Activated T-helper 1 cell treated with Interleukin-2 at 50 U/mL for 16 hours (primary cell): ENCODE measurements around the gene MAPK11.
A peak's percentile ranks its signal among the peaks of the same experiment; 100 is the strongest.
"Not testable (repeated sequence)": the region's sequence is repeated elsewhere in the genome, so short reads cannot be mapped to it uniquely, and the experiment has no call there.

Experiments
- DNase-seq: peaks from one replicate; pipeline ENCODE4 v3.0.0-alpha.2; 2020; ENCODE audit warnings: low read depth

Gene MAPK11

DNA sequence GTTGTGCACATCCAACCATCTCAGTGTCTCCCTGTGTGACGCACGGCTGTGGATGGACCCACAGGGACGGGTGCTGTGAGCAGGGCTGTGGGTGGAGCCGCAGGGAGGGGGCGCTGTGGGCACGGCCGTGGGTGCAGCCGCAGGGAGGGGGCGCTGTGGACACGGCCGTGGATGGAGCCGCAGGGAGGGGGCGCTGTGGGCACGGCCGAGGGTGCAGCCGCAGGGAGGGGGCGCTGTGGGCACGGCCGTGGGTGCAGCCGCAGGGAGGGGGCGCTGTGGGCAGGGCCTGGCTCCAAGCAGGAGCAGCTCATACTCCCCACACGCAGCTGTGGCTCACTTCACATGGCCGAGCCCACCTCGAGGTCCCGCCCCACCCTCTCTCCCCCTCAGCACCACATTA, 6.0 kb upstream of the MAPK11 start:
- no peak for DNase-seq

DNA sequence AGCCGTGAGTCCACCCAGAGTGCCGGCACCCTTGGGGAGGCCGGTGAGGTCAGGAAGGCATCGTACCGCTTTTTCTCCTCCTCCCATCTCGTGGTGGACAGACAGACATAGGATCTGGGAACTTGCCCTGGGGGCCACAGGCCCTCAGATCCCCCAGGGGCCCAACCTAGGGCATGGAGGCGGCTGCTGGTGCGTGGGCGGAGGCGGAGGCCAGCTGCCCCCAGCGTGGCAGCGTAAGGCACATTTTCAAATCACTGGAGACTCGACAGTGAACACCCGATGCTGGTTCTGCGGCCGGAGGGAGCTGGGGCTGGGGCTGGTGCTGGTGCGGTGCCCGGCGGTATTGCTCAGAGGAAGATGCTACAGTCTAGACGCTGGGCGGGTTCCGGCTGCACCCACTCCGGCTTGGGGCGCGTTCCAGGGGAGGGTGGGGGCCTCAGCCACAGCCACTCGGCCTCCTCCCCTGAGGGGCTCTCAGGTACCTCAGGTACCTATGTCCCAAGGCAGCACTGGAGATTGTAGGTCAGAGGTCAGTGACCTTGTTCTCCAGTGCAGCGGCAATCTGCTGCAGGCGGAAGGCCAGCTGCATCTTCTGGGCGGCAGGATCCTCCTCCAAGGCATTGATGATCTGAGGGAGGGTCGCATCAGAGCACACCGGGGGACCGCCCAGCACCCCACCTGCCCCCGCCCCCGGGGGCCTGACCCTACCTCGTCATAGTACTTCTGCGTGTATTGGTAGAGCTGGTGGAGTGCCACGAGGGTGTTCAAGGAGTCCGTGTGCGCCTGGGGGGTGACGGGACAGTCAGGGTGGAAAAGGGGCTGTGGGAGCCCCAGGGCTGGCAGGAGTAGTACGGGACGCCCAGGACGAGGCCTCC, 5.2 kb upstream of the MAPK11 start:
- no peak for DNase-seq

DNA sequence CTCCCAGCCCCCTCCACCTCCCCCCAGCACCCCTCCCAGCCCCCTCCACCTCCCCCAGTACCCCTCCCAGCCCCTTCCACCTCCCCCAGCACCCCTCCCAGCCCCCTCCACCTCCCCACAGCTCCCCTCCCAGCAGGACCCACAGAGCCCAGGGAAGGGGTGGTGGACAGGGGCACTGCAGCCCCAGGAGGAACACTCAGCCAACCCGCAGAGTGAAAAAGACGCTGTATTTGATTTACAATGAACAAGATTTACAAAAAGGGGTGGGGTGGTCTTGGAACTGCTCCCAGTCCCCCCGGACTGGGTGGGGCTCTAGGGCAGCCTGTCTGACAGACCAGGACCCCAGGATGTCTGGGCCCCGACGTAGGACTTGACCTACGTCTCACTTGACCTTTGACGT, 4.6 kb upstream of the MAPK11 start:
- no peak for DNase-seq

DNA sequence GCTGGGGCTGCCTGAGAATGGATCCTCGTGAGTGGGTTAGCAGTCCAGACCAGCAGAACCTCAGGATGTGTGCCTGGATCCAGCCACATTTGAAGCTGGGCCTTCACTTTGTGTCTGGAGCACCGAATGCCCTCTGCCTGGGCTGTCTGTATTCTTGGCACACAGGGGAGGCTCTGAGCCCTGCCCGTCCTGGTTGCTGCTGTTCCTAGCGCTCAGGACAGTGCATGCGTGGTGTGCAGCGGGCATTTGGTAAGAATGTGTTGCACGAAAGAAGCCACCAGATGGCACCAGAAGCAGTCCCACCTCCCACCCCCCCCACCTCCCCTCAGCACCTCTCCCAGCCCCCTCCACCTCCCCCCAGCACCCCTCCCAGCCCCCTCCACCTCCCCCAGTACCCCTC, 4.1 kb upstream of the MAPK11 start:
- DNase-seq, result no peak

DNA sequence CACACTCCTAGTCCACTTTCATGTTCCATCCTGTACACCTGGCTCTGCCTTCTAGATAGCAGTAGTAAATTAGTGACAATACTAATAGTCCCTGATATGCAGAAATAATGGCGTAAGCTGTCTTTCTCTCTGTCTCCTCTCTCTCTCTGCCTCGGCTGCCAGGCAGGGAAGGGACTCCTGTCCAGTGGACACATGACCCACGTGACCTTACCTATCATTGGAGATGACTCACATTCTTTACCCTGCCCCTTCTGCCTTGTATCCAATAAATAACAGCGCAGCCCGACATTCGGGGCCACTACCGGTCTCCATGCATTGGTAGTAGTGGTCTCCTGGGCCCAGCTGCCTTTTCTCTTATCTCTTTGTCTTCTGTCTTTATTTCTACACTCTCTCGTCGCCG, 3.6 kb upstream of the MAPK11 start:
- DNase-seq, result not testable (repeated sequence)

DNA sequence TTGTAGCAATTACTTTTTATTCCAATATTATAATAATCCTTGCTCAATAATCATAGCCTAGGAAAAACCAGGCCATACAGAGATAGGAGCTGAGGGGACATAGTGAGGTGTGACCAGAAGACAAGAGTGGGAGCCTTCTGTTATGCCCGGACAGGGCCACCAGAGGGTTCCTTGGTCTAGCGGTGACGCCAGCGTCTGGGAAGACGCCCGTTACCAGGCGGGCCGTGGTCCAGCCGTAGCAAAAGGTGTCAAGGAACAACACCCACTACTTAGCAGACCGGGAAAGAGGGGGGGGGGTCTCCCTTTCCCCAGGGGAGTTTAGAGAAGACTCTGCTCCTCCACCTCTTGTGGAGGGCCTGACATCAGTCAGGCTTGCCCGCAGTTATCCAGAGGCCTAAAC, 3.2 kb upstream of the MAPK11 start:
- DNase-seq, result not testable (repeated sequence)

DNA sequence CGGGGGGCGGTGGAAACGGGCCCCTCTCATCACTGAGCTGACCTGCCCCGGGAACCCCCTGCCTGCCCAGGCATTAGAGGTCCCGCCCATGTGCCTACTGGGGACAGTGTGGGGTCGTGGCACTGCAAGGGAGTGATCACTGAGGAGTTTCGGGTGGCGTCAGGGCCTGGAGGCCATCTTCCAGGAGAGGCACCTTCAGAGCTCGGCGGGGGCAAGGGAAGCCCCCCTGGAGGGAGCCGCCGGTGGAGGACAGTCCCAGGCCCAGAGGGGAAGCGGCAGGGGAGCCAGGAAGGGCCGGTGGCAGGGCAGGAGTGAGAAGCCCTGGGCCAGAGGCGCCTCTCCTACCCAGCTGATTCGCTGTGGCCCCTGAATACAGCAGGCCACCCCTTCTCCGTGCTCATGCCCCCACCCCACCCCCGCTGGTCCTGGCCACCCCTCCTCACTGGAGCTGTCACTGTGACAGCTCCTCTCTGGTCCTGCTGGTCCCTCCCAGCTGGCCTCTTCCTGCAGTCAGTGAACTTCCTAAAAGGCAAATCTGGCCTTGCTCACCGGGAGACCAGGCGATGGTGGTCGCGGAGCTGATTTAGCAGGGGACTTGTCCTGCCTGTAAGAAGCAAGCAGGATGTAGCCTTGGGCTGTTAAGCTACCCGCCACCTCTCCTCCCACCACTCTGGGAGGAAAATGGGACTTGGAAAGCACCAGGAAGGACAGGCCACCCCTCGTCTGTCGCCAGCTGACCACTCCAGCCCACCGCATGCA, 2.0 kb upstream of the MAPK11 start:
- DNase-seq, result no peak

DNA sequence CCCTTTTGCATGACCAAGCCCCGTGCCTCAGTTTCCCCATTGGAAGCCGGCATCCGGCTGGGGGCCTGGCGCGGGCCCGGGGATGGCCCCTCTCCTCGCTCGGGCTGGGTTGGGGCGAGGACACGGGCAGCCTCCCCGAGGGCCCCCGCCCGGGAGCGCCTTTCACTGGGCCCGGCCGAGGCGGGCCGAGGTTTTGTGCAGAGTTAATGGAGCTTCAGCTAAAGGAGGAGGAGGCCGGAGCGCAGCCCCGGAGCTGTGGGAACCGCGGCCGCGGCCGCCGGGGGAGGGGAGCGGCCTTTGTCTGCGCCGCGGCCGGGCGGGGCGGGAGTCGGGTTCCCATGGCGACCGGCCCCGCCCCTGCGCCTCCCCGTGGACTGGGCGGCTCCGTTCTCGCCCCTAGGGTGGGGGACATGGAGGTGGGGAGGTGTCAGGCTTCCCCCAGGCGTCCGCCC, 1.4 kb upstream of the MAPK11 start:
- DNase-seq, result peak; percentile 46

DNA sequence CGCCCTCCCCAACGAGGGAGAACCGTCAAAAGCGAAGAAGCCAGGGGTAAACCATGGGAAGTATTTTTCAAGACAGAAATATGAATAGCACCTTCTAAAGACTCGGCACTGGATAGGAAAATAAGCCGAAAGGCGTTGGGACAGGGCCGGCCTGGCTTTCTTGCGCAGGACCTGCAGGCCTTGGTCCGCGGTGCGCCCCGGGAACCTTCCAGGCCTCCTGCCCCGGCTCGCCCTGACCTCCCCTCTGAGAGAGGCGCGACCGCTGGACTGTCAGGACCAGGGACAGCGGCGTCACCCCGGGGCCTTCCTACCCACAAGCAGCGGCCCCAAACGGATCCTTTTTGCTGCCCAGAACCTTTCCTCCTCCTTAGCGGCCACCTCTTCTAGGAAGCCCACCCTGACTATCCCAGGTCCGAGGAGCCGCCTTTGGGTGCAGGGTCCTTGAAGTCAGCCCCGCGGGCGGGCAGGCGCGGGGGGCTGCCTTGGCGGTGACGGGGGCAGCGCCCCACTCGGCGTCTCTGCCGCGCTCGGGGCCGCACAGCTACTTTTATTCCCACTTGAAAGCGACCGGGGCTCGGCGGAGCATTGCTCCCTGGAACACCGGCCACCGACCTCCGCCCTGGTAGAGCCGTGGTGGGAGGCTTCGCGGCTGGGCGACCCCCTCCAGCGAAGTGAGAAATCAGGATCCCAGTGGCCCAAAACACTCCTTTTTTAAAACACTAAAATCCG, 650 bp upstream of the MAPK11 start:
- DNase-seq, result peak; percentile 43

DNA sequence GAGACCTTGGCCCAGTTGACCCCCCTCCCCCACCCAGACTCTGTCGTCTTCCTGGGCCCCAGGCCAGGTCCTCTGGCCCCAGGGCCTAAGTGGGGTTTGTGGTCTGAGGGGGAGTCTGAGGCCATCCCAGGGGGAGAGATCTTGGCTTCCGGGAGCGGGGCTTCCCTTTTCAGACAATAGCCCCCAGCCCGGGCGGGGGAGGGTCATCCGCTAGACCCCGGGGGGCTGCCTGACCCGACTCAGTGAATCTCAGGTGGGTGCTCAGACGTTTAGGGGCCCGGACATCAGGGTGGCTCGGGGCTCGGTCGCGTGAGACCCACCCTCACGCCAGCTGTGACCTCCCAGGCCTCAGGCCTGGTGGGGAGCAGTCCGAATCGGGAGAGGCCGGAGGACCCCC, 609 bp downstream of the MAPK11 start:
- no peak for DNase-seq

DNA sequence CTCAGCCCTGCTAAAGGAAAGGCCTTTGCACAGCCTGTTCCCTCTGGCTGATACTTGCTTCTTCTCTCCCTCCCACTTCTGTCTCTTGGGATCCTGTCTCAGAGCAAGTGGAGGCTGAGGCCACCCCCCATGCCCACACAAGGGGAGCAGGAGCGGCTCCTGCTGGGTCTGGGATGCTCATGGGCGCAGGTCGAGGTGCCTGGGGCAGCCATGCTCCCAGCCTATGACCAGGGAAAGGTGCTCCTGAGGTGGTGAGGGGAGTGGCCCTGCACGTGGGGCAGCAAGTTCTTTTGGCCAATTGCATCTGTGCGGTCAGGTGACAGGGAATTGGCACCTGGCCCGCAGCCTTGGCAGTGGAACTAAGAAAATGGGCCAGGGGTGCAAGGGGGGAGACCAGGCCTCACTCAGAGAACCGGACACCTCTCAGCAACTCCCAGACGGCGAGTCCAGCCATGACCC, 1.5 kb downstream of the MAPK11 start:
- no peak for DNase-seq

DNA sequence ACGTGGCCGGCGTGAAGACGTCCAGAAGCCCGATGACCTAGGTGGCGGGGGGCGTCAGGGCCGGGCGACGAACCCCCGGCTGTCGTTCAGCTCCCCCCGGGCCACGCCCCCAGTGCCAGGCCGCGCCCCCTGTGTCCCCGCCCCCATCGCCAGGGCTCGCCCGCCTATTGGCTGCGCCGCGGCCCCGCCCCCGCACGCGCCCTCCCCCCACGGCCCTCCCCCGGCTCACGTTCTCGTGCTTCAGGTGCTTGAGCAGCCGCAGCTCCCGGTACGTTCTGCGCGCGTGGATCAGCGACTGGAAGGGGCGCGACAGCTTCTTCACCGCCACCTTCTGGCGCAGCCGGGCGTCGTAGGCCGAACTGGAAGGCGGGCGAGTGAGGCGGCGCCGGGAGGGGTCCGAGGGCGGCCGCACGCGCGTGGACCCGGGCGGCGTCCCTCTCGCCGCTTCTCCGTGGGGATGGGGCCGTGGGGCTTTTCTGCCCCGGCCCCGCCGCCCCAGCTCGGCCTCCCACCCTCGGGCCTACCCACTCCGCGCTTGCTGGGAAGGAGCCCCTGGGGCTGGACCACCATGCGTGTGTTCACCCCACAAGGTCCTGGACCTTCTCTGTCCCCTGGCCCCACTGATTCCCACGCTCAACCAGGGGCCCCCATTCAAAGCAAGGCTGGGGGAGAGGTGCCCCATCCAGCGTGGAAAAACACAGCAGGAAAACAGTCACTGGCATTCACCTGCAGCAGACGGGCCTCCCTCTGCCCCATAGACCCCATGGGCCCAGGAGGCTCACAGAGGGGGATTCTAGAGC, 2.4 kb downstream of the MAPK11 start:
- peak; percentile 35 for DNase-seq

DNA sequence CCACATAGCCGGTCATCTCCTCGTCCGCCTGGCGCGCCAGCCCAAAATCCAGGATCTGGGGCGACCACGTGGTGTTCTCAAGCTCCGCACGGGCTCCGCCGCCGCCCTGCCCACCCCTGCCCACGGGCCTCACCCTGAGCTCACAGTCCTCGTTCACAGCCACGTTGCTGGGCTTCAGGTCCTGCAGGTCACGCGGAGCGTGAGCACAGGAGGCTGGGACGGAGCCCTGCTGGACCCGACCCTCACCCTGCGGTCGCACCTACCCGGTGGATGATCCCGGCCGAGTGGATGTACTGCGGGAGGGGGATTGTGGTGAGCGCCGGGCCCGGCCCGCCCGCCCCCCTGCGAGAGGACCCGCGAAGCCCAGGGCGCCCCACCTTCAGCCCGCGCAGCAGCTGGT, 3.2 kb downstream of the MAPK11 start:
- no peak for DNase-seq

DNA sequence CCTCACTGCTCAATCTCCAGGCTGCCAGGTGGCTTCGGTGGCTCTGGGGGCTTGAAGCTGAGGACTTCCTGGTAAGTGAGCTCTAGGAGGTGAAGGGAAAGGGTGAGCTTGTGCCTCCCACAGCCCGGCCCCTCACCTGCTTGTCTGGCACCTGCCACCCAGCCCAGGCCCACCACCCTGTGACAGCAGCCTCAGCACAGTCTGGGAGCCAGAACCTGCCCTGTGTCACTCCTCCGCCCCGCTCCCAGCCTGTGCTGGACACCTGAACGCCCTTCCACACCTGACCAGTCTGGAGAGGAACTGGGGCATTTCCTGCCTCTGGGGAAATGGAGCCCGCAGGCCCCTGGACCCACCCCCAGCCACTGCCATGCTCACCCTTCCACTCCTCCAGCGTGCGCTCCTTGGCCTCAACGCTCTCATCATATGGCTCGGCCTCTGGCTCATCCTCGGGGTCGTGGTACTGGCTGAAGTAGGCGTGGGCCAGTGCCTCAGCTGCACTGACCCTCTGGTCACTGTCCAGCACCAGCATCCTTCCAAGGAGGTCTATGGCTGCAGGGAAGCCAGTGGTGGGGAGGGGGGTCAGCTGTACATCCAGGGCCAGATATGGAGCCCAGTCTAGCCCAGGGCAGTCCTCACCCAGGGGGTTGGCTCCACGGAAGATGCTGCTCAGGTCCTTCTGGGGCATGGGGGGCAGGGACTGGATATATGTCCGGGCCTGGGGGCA, 5.1 kb downstream of the MAPK11 start:
- DNase-seq, result no peak

DNA sequence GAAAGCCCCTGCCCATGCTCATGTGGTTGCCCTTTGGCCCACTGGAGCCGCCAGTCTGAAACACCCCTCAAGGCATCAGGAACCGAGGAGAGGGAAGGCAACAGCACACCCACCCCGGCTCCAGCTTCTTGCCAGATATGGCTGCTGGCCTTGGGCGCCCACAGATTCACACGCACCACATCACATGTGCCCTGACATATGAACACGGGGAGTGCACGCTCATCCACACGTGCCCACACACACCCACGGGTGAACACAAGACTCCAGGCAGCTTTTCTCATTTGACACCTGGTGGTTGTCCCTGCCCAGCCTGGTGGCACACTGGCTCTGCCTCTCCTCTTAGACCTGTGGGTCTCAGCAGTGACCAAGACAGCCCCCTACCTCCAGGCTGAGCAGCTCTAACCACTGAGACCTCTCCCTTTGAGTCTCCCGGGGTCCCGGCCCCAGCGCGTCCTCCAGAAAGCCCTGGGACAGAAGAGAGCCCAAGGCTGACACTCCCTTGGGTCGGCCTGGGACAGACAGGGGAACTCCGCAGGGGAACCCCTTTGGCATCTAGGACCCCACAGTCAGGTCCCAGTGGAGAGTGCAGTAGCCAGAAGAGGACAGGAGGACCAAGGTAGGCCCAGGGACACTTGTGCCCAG, 6.0 kb downstream of the MAPK11 start:
- no peak for DNase-seq

DNA sequence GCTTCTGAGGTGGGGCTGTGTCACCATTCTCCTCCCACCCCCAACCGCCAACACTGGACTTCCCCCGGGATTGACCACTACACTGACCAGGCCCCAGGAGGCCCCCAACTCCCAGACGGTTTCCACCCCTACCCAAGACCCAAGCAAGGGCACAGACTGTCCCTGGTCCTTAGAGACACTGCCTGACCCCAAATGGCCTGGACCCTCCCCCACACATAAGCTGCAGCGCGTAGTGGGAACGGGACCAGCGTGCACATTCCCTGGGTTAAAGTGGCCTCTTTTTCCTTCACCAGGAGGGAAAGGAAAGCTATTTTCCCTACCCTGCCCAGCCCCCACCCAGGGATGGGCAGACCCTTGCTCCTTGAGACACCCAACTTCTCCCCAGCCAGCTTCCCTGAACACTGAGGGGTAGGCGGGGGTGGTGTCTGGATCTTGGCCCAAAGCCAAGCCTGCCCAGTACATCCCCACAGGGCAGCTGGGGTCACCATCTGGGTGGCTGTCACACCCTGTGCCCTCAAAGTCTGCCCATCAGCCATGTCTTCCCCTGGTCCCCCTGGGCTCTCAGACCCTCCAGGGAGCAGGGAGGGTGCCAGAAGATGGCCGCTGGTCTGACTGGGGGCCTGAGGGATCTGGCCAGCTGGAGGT, 7.1 kb downstream of the MAPK11 start:
- no peak for DNase-seq

DNA sequence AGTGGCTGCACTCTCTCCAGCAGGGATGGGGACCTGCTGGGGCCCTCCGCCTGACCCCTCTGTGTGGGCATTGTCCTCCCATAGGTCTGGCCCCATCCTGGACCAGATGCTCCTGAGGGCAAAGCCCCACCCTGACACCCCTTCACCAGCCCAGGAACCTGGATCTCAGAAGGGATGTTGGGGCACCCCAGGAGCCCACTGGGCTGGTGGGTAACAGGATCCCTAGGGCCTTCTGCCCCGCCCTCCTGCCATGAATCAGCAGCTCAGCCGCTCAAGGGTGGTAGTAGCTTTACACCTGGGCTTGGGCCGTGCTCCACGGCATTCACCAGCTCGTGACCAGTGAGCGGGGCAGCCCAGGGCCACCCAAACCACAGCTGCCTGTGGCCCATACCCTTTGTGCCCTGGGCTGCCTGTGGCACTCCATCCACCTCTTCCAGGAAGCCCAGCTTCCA, 7.7 kb downstream of the MAPK11 start:
- DNase-seq, result no peak

DNA sequence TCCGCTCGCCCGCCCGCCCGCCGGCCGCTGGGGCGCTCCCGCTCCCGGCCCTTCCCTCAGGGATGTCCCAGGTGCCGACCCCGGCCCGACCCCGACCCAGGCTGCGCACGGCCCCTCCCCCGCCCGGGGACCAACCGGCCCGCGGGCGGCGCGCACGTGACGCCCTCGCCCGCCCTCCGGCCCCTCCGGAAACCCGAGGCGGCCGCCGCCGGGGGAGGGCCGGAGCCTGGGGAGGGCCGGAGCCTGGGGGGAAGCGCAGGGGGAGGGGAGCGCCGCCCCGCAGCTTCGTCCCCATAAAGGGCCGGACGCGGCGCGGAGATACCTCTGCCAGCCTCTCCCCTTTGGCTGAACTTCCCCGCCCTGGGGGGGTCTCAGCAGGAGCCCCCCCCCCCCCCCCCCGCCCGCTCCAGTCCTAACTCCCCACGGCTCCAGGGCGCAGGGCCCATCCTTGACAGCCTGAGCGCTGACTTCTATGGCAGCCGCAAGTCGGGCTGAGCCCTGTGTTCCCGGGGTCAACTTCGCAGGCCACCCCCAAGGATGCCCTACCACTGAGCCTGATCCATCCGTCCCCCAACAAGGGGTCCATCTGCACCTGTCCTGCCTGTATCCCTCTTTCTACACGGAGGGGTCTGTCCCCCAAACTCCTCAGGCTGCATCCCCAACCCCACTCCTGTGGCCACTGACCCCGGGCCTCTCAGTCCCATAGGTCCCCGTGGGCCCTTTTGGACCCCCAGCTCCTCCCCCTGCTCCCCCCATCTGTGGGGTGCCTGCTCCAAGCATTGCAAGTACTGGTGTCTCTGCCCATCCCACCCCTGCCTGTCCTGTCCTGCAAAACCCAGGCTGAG, 8.3 kb downstream of the MAPK11 start, which contains the start of gene MAPK12:
TSS of gene MAPK12 (minus strand) at position 69 of the 845 bp plus-strand sequence. CDS start 174 bp downstream, outside the sequence.
- no peak for DNase-seq
